ENCODE measurements around the gene SGCD. TPM values are rescaled to one million over a fixed set of nuclear protein-coding genes. Genes with fewer than 3 reads are reported as not detected.

Gene SGCD
- total RNA-seq, 4 donors from 2014 or later, result 0.37 to 3.7 (median 2.4) TPM

- TF ChIP-seq POLR2A (IDR thresholded peaks at IDR 0.05), result no peak
- TF ChIP-seq POLR2AphosphoS5 (IDR thresholded peaks at IDR 0.05), result no peak
- TF ChIP-seq EP300 (IDR thresholded peaks at IDR 0.05; ENCODE audit: low read depth), result no peak
- no peak for TF ChIP-seq CTCF (IDR thresholded peaks at IDR 0.05)
- Histone ChIP-seq H3K4me1 (peaks cover 0 to 9% (median 0%) of the 10 kb centered on the region in 4 donors), H3K4me3 (no peak overlapping the region), H3K27me3 (no peaks in the 10 kb centered on the region), H3K9me3 (no peaks in the 10 kb centered on the region), H3K27ac (no peak overlapping the region), H3K36me3 (no peaks in the 10 kb centered on the region)
- in situ Hi-C loops (cut with MboI; ENCODE audit: low pct_ligation_motif_present in 1 of 4, low pct_unique_long_range_greater_than_20kb in 1 of 4, low sequenced_read_pairs in 3 of 4), result no loop called here
- WGBS, 2 donors (ENCODE audit: low coverage in 1 of 2), result 40 to 83% methylated on average over 1 of the region's 1 CpG
- intact Hi-C loops (cut with DNase I; ENCODE audit: low total_unique reads), result no loop called here
- DNase-seq, result no peak
These were observed 471.2 kb downstream of the SGCD start for GRCh38 chr5:156798201-156798600.

GRCh38 chr5:156799171-156799570 is 472.2 kb downstream of the SGCD start:
- no peak for TF ChIP-seq EP300 (IDR thresholded peaks at IDR 0.05; ENCODE audit: low read depth)
- no peak for TF ChIP-seq POLR2AphosphoS5 (IDR thresholded peaks at IDR 0.05)
- TF ChIP-seq CTCF (IDR thresholded peaks at IDR 0.05), result no peak
- no peak for TF ChIP-seq POLR2A (IDR thresholded peaks at IDR 0.05)
- Histone ChIP-seq H3K36me3 (no peaks in the 10 kb centered on the region), H3K9me3 (no peaks in the 10 kb centered on the region), H3K27me3 (no peaks in the 10 kb centered on the region), H3K4me3 (no peak overlapping the region), H3K27ac (no peak overlapping the region), H3K4me1 (peaks cover 0 to 9% (median 0%) of the 10 kb centered on the region in 4 donors)
- in situ Hi-C loops (cut with MboI; ENCODE audit: low pct_ligation_motif_present in 1 of 4, low pct_unique_long_range_greater_than_20kb in 1 of 4, low sequenced_read_pairs in 3 of 4) (no loop called here), intact Hi-C loops (cut with DNase I; ENCODE audit: low total_unique reads) (no loop called here)
- no peak for DNase-seq
- 20 to 46% methylated on average over 1 of the region's 1 CpG for whole genome bisulfite sequencing, 2 donors (ENCODE audit: low coverage in 1 of 2)

- Histone ChIP-seq H3K9me3 (no peaks in the 10 kb centered on the region), H3K27me3 (no peaks in the 10 kb centered on the region), H3K4me3 (no peak overlapping the region), H3K4me1 (peaks cover 0 to 9% (median 0%) of the 10 kb centered on the region in 4 donors), H3K27ac (no peak overlapping the region), H3K36me3 (no peaks in the 10 kb centered on the region)
- 67 to 80% methylated on average over 3 of the region's 3 CpGs for WGBS, 2 donors (ENCODE audit: low coverage in 1 of 2)
- DNase-seq, result no peak
- intact Hi-C loops (cut with DNase I; ENCODE audit: low total_unique reads) (no loop called here), in situ Hi-C loops (cut with MboI; ENCODE audit: low pct_ligation_motif_present in 1 of 4, low pct_unique_long_range_greater_than_20kb in 1 of 4, low sequenced_read_pairs in 3 of 4) (loop anchor here in 3 of 4 donors (25.0 kb wide), 1 partner anchor 864 kb away; no protein-coding TSS in a partner anchor)
- TF ChIP-seq EP300 (IDR thresholded peaks at IDR 0.05; ENCODE audit: low read depth) (no peak), POLR2AphosphoS5 (IDR thresholded peaks at IDR 0.05) (no peak), POLR2A (IDR thresholded peaks at IDR 0.05) (no peak), CTCF (IDR thresholded peaks at IDR 0.05) (no peak)
These were observed 474.0 kb downstream of the SGCD start for GRCh38 chr5:156800929-156801328.

- Histone ChIP-seq H3K27ac (no peak overlapping the region), H3K9me3 (no peaks in the 10 kb centered on the region), H3K4me3 (no peak overlapping the region), H3K36me3 (no peaks in the 10 kb centered on the region), H3K27me3 (no peaks in the 10 kb centered on the region), H3K4me1 (peaks cover 0 to 9% (median 0%) of the 10 kb centered on the region in 4 donors)
- TF ChIP-seq POLR2AphosphoS5 (IDR thresholded peaks at IDR 0.05) (no peak), POLR2A (IDR thresholded peaks at IDR 0.05) (no peak), EP300 (IDR thresholded peaks at IDR 0.05; ENCODE audit: low read depth) (no peak), CTCF (IDR thresholded peaks at IDR 0.05) (no peak)
- WGBS, 2 donors (ENCODE audit: low coverage in 1 of 2), result 85 to 90% methylated on average over 4 to 5 of the region's 5 CpGs
- in situ Hi-C loops (cut with MboI; ENCODE audit: low pct_ligation_motif_present in 1 of 4, low pct_unique_long_range_greater_than_20kb in 1 of 4, low sequenced_read_pairs in 3 of 4) (loop anchor here in 3 of 4 donors (25.0 kb wide), 1 partner anchor 865 kb away; no protein-coding TSS in a partner anchor), intact Hi-C loops (cut with DNase I; ENCODE audit: low total_unique reads) (no loop called here)
- no peak for DNase-seq
These were observed 475.5 kb downstream of the SGCD start for GRCh38 chr5:156802501-156802900.

Data from transverse colon (tissue), 4 donors.